ENCODE measurements around the gene ATP1A1.

Gene ATP1A1

DNA sequence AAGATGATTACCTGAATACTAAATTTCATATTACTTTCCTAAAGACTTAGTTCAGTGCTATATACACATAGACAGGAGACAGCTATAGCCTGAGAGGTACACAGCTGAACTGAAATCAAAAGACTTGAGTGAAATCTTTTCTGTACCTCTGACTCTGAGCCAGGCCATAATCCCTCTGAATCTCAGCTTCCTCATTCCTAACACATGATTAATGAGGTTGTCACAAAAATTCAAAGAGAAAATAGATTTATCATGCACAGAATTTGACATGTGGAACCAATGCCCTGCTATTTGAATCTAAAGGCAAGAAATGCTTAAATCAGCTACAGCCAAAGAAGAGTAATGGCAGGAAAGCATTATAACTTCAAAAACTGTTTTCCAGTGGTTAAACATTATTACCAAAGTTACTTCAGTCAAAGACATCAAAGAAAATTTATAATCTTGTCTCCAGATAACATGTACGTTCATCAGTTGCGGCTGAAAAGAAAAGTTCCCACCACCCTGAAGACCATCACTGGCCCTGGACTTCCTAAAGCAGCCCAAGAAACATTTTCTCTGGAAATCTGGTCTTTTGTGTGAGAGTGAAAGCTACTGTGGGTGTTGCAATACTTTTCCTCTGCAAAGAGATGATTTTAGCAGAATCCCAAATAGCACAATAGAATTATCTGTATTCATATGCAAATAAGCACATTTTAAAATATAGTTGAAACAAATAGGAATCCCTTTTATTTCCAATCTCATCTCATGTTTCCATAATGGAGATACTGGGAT lies 13.8 kb upstream of the ATP1A1 start:
- DNase-seq (ENCODE audit: extremely low read depth, low read depth): no peak
- H3K4me3 ChIP-seq (replicated peaks; ENCODE audit: low read depth, low read length): no peak overlapping the region
- TF ChIP-seq, protein P1, sequence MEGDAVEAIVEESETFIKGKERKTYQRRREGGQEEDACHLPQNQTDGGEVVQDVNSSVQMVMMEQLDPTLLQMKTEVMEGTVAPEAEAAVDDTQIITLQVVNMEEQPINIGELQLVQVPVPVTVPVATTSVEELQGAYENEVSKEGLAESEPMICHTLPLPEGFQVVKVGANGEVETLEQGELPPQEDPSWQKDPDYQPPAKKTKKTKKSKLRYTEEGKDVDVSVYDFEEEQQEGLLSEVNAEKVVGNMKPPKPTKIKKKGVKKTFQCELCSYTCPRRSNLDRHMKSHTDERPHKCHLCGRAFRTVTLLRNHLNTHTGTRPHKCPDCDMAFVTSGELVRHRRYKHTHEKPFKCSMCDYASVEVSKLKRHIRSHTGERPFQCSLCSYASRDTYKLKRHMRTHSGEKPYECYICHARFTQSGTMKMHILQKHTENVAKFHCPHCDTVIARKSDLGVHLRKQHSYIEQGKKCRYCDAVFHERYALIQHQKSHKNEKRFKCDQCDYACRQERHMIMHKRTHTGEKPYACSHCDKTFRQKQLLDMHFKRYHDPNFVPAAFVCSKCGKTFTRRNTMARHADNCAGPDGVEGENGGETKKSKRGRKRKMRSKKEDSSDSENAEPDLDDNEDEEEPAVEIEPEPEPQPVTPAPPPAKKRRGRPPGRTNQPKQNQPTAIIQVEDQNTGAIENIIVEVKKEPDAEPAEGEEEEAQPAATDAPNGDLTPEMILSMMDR (IDR thresholded peaks at IDR 0.05; ENCODE audit: low read depth, low read length, missing control alignments): no peak

DNA sequence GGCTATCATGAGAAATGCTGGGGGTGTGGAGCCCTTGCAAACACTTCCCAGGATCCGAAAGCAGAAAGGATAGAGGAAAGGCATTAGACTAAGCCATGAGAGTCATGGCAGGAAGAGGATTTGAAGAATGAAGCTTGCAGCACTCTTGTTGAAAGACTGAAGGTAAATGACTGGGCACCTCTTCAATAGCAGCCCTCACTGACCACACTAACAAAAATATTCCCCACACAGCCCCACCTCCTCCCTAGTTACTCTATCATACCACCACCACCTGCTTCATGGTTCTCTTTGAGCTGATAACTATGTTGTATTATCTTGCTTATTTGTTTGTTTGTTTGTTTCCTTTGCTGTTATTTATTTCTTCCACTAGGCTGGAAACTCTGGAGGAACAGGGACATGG lies 13.2 kb upstream of the ATP1A1 start:
- TF ChIP-seq, protein P1 (IDR thresholded peaks at IDR 0.05; ENCODE audit: low read depth, low read length, missing control alignments): no peak

DNA sequence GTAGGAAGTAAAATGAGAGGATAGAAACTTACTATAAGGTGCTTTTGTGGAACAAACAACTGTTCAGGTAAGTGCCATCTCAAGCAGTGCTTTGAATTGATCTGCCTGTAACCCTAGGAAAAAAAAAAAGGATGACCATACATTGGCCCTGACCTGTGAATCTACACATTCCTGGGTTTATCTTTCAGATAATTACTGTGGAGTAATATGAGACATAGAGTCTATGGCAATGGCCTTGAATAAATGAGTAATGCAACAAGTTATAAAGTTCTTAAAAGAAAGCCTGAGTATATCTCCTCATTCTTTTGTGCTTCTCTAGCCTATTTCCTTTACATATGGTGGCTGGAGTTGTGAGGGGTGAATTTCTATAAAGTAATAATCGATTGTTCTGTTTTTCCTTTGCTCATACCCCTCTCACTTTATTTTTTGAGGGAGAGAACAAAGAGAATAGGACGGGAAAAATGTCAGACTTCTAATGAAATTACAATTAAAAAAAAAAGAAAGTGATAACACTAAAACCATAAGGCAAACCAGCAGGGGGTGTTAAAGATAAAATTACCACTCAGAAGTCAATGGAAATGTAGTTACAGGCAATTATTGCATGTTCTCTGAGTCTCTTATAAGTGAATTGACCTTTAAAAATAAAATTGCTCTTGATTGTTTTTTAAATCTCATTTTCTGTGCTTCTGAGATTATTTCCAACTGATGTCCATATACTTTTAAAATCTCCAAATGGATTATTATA lies 12.4 kb upstream of the ATP1A1 start:
- no peak for DNase-seq (ENCODE audit: extremely low read depth, low read depth)
- TF ChIP-seq, protein P1 (IDR thresholded peaks at IDR 0.05; ENCODE audit: low read depth, low read length, missing control alignments): no peak
- H3K4me3 ChIP-seq (replicated peaks; ENCODE audit: low read depth, low read length): no peak overlapping the region

More for the DNA sequence above, 13.2 kb upstream of the ATP1A1 start:
- DNase-seq (ENCODE audit: extremely low read depth, low read depth): no peak
- no peak overlapping the region for H3K4me3 ChIP-seq (replicated peaks; ENCODE audit: low read depth, low read length)

DNA sequence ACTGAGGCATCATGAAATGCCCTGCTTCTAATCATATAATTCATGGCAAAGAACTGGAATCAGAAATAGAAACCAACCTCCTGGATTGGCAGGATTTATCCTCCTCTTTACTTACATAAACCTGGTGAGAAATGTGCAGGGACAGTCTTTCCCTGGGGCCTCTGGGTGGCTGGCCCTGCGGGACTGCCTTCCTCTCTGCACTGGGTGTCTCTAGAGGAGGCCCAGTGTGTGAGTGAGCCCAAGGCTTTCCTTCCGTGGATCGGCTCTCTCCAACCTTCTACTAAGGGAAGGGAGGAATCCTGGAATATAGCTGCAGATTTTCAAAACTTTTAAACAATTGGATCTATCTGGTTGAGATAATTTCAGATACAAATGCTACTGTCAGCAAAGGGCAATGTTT lies 11.4 kb upstream of the ATP1A1 start:
- H3K4me3 ChIP-seq (replicated peaks; ENCODE audit: low read depth, low read length): no peak overlapping the region
- no peak for DNase-seq (ENCODE audit: extremely low read depth, low read depth)
- TF ChIP-seq, protein P1 (IDR thresholded peaks at IDR 0.05; ENCODE audit: low read depth, low read length, missing control alignments): no peak

DNA sequence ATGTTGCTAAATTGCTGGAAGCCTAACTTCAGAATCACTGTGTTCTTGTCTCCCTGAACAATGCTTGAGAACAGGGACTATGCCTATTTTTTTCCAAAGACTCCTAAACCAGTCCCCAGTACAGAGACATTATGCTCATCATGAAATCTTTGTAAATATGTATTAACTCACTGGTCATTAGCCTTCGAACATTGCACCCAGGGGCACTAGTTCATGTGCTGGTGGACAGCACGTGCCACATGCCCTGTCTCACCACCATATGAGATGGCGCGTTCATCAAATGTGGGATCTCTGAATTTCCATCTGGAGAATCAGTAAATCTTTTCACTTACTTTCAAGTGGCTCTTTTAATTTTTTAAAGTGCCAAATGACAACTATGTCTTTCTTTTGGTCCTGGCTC lies 11.0 kb upstream of the ATP1A1 start:
- no peak overlapping the region for H3K4me3 ChIP-seq (replicated peaks; ENCODE audit: low read depth, low read length)
- DNase-seq (ENCODE audit: extremely low read depth, low read depth): no peak
- TF ChIP-seq, protein P1 (IDR thresholded peaks at IDR 0.05; ENCODE audit: low read depth, low read length, missing control alignments): no peak

DNA sequence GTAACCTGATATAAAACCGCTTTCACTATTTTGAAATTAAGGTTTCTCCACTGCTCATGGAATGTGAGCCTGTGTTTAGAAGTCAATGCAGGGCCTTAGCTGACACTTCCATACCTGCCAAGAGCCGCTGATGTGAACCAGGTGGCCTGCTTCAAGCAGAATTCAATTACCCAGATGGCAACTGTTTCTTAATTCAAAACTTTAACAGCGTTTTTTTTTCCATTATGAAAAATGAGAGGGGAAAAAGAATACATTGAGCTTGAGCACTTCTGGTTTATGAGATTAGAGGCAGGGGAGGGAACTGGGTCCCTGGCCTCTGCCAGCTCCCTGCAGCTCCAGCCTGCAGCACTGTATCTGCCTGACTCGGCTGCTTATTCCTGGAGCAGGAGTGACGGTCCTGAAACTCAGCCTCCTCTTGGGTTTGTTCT lies 7.7 kb upstream of the ATP1A1 start:
- no peak overlapping the region for H3K4me3 ChIP-seq (replicated peaks; ENCODE audit: low read depth, low read length)
- no peak for DNase-seq (ENCODE audit: extremely low read depth, low read depth)
- TF ChIP-seq, protein P1 (IDR thresholded peaks at IDR 0.05; ENCODE audit: low read depth, low read length, missing control alignments): no peak

All from HFF-Myc (cell line).